Measurements from ENCODE around the gene IFRD1.

Gene IFRD1

GRCh38 chr7:112467867-112468266 is 17.6 kb downstream of the IFRD1 start:
- H3K4me3 ChIP-seq (replicated peaks; ENCODE audit: low read depth, low read length): no peak overlapping the region
- TF ChIP-seq CTCF (IDR thresholded peaks at IDR 0.05; ENCODE audit: low read length, missing control alignments): no peak
- no peak for DNase-seq (ENCODE audit: low read depth)

- H3K4me3 ChIP-seq (replicated peaks; ENCODE audit: low read depth, low read length): no peak overlapping the region
- no peak for DNase-seq (ENCODE audit: low read depth)
- TF ChIP-seq CTCF (IDR thresholded peaks at IDR 0.05; ENCODE audit: low read length, missing control alignments): no peak
Measured at GRCh38 chr7:112470194-112470593, 19.9 kb downstream of the IFRD1 start.

GRCh38 chr7:112476390-112477052 is 26.3 kb downstream of the IFRD1 start:
- no peak for DNase-seq (ENCODE audit: low read depth)
- no peak for TF ChIP-seq CTCF (IDR thresholded peaks at IDR 0.05; ENCODE audit: low read length, missing control alignments)
- no peak overlapping the region for H3K4me3 ChIP-seq (replicated peaks; ENCODE audit: low read depth, low read length)

GRCh38 chr7:112481121-112481736 is 31.0 kb downstream of the IFRD1 start:
- no peak overlapping the region for H3K4me3 ChIP-seq (replicated peaks; ENCODE audit: low read depth, low read length)
- DNase-seq (ENCODE audit: low read depth): peak; percentile 21
- no peak for TF ChIP-seq CTCF (IDR thresholded peaks at IDR 0.05; ENCODE audit: low read length, missing control alignments)

GRCh38 chr7:112481833-112482670 is 31.8 kb downstream of the IFRD1 start:
- H3K4me3 ChIP-seq (replicated peaks; ENCODE audit: low read depth, low read length): no peak overlapping the region
- TF ChIP-seq CTCF (IDR thresholded peaks at IDR 0.05; ENCODE audit: low read length, missing control alignments): no peak
- DNase-seq (ENCODE audit: low read depth): peak; percentile 67

- H3K4me3 ChIP-seq (replicated peaks; ENCODE audit: low read depth, low read length): no peak overlapping the region
- peak; percentile 90 for DNase-seq (ENCODE audit: low read depth)
- no peak for TF ChIP-seq CTCF (IDR thresholded peaks at IDR 0.05; ENCODE audit: low read length, missing control alignments)
Measured at GRCh38 chr7:112484671-112485167, 34.5 kb downstream of the IFRD1 start.

Measured in fibroblast of pulmonary artery (primary cell).